A549 treated with AZD9567 at 1 μM for 4 hours (cell line): ENCODE data around the gene TSACC. TPM values are rescaled to one million over a fixed set of nuclear protein-coding genes. Genes with fewer than 3 reads are reported as not detected.

ENCODE experiments used
- total RNA-seq: library from RNA; stranded (reverse); fragments of 200-300 nt; extraction: Qiagen RNA extraction; gene quantifications from 5 replicates; pipeline ENCODE4 v1.2.3, GENCODE V29; 2022; ENCODE audit not compliant: insufficient read depth

The TSACC gene
- 2.2 to 2.8 TPM (median 2.3 TPM) in 4 of 5 replicates, not detected in the other for total RNA-seq

DNA sequence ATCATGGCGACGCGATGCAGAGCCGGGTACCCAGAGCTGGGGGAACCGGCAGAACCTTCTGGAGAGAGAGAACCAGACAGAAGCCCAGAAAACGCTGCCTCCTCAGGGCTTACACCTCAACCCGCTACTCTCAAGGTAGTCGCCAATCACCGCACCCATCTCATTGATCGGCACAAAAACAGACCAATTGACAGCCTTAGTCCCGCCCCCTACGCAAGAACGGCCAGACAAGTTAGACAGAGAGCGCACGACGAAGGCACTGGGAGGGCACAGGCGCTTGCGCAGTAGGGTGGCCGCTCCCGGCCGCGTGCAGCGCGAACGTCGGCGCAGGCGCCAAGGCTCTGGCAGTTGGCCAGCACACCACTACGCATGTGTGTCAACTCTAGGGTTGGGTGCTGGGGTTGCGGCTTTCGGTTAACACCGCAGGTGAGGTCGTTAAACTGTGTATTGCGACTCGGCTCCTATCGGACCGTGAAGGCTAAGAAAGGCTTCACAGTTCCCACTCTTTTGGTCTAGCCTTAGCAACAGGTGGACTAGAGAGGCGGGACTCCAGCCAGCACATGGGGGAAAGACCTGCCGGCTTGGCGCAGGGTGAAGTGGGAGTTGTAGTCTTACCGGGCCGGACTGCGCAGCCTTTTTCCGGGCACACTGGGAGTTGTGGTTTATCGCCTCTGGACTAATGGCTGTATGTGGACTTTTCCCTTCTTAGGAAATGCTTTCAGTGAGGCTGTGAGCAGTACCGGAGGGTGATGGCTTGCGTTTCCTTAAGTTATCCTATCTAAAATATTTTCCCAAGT is at the start of gene TSACC, which contains the start of gene CCT3:
Gene TSACC, plus strand, starts transcription at position 347 of the 797 bp plus-strand sequence. CDS start 1,232 bp downstream, outside the sequence.
Gene CCT3, minus strand, starts transcription at position 113 of the 797 bp plus-strand sequence. Its CDS starts 108 bp downstream, at position 5.

GRCh38 chr1:156295391-156295947 is 42.9 kb upstream of the TSACC start, which contains the start of gene GLMP:
Gene GLMP, minus strand, starts transcription at chr1:156295679. Its CDS starts 34 bp downstream, at chr1:156295645.

DNA sequence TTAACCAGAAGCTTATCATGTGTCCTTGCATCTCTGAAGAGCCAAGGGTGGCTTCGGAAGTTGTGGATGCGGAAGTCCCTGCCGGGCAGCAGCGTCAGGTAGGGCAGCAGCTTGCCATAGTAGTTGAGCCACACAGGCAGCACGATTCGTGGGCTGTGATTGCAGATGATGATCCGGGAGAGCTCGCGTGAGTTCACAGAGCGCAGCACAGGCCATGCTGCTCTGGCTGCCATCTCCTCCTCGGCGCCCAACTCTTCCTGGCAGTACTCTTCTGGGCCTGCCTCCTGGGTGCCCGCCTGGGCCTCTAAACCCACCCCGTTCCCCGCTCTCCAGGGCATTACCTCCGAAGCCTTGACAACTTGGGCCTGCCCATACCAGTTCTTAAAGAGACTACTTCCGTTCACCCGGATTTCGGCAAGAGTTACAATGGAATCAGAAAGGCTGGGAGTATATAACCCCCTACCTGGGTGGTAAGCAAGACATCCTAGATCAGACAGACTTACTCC is 39.4 kb upstream of the TSACC start, which contains the start of gene VHLL:
Gene VHLL, minus strand, starts transcription at position 456 of the 506 bp plus-strand sequence. Its CDS starts 118 bp downstream, at position 338.

GRCh38 chr1:156368889-156369684 is 30.8 kb downstream of the TSACC start, which contains the start of gene RHBG:
Gene RHBG, plus strand, starts transcription at chr1:156369211. Its CDS starts 39 bp downstream, at chr1:156369250.

Other genes starting within 250 kb of the TSACC start
- 534 to 757 TPM (median 712 TPM) in 5 replicates for gene LMNA, start 223.8 kb upstream of the TSACC start, total RNA-seq
- gene SEMA4A, start 184.9 kb upstream of the TSACC start, total RNA-seq = 0.31 to 0.50 TPM (median 0.38 TPM) in 4 of 5 replicates, not detected in the other
- 27.3 to 32.4 TPM (median 30.7 TPM) in 5 replicates for gene SLC25A44, start 144.4 kb upstream of the TSACC start, total RNA-seq
- gene PMF1, start 125.5 kb upstream of the TSACC start, total RNA-seq = 44.2 to 63.0 TPM (median 61.4 TPM) in 5 replicates
- 0.26 to 0.41 TPM (median 0.29 TPM) in 4 of 5 replicates, not detected in the other for gene BGLAP, start 96.3 kb upstream of the TSACC start, total RNA-seq
- gene PAQR6, start 90.5 kb upstream of the TSACC start, total RNA-seq = 1.5 to 6.6 TPM (median 5.3 TPM) in 5 replicates
- gene SMG5, start 55.7 kb upstream of the TSACC start, total RNA-seq = 35.1 to 49.4 TPM (median 47.9 TPM) in 5 replicates
- gene TMEM79, start 54.2 kb upstream of the TSACC start, total RNA-seq = 7.0 to 9.1 TPM (median 8.2 TPM) in 5 replicates
- gene GLMP, start 42.8 kb upstream of the TSACC start, total RNA-seq = 40.7 to 44.9 TPM (median 42.6 TPM) in 5 replicates
- not detected in 5 replicates for gene VHLL, start 39.2 kb upstream of the TSACC start, total RNA-seq
- 373 to 424 TPM (median 396 TPM) in 5 replicates for gene CCT3, start 234 bp upstream of the TSACC start, total RNA-seq
- gene RHBG, start 30.7 kb downstream of the TSACC start, total RNA-seq = 0.03 to 0.05 TPM in 2 of 5 replicates, not detected in the others
- gene MEF2D, start 162.2 kb downstream of the TSACC start, total RNA-seq = 20.3 to 27.7 TPM (median 24.1 TPM) in 5 replicates
- gene IQGAP3, start 234.0 kb downstream of the TSACC start, total RNA-seq = 9.4 to 20.1 TPM (median 18.7 TPM) in 5 replicates
- not detected in 5 replicates for gene TTC24, start 241.2 kb downstream of the TSACC start, total RNA-seq